Activated naive CD4-positive, alpha-beta T cell treated with anti-CD3 and anti-CD28 coated beads for 36 hours (primary cell): Measurements from ENCODE around the gene EGFL7. TPM values are rescaled to one million over a fixed set of nuclear protein-coding genes. Genes with fewer than 3 reads are reported as not detected.

Experiments
- CTCF ChIA-PET: fragments of 350-600 bp; sonication (Branson Sonifier 250); formaldehyde crosslinking; loops from one replicate; lab custom pipeline; 2021; ENCODE audit warnings: antibody characterized with exemption; lab: Charles Lee
- DNase-seq: peaks from one replicate; pipeline ENCODE4 v3.0.0-alpha.2; 2020
- H3K27ac Mint-ChIP-seq: one replicate; pipeline ENCODE4 v1.8.0; 2021; ENCODE audit warnings: mild to moderate bottlenecking, mixed read lengths
- H3K27me3 Mint-ChIP-seq: one replicate; pipeline ENCODE4 v1.8.0; 2021; ENCODE audit warnings: low read depth, mixed read lengths
- H3K36me3 Mint-ChIP-seq: one replicate; pipeline ENCODE4 v1.8.0; 2021; ENCODE audit warnings: low read depth, mixed read lengths
- H3K4me1 Mint-ChIP-seq: one replicate; pipeline ENCODE4 v1.8.0; 2021; ENCODE audit warnings: low read depth, mixed read lengths
- H3K4me3 Mint-ChIP-seq: one replicate; pipeline ENCODE4 v1.8.0; 2021; ENCODE audit warnings: mild to moderate bottlenecking, moderate library complexity, mixed read lengths
- H3K9me3 Mint-ChIP-seq: one replicate; pipeline ENCODE4 v1.8.0; 2021; ENCODE audit warnings: mixed read lengths
- intact Hi-C: fragments of 100-400 bp; cut with micrococcal nuclease; formaldehyde crosslinking; loops from one replicate; pipeline ENCODE4 v1.15.1; 2023
- total RNA-seq, 2 experiments: library from RNA; stranded (reverse); gene quantifications; one replicate each; pipeline ENCODE4 v1.2.3, GENCODE V29; 2021

The EGFL7 gene
- total RNA-seq, 2 experiments from 2014 or later = 0.25 to 0.52 TPM

- CTCF ChIA-PET = interaction anchor here (0.7 to 4.3 kb wide), 5 partner anchors 87 to 346 kb away, joined by 3 to 19 read pairs (median 3); no protein-coding TSS in a partner anchor
- peaks cover 15% of the 10 kb centered on the region for H3K27me3 Mint-ChIP-seq
- DNase-seq = no peak
- H3K36me3 Mint-ChIP-seq = no peaks in the 10 kb centered on the region
- H3K27ac Mint-ChIP-seq = no peak overlapping the region
- no peaks in the 10 kb centered on the region for H3K4me1 Mint-ChIP-seq
- H3K4me3 Mint-ChIP-seq = no peak overlapping the region
- intact Hi-C loops = no loop called here
- H3K9me3 Mint-ChIP-seq = no peaks in the 10 kb centered on the region
Measured at GRCh38 chr9:136642439-136642921, 20.2 kb upstream of the EGFL7 start.

GRCh38 chr9:136643596-136644342 lies 18.9 kb upstream of the EGFL7 start:
- Mint-ChIP-seq H3K9me3 (no peaks in the 10 kb centered on the region), H3K4me3 (no peak overlapping the region), H3K36me3 (no peaks in the 10 kb centered on the region), H3K27me3 (peaks cover 15% of the 10 kb centered on the region), H3K27ac (no peak overlapping the region), H3K4me1 (no peaks in the 10 kb centered on the region)
- CTCF ChIA-PET = interaction anchor here (0.6 to 4.3 kb wide), 7 partner anchors 9 to 1149 kb away, joined by 3 to 19 read pairs (median 3); no protein-coding TSS in a partner anchor
- no peak for DNase-seq
- intact Hi-C loops = loop anchor here (1.0 kb wide), 1 partner anchor 158 kb away; no protein-coding TSS in a partner anchor

GRCh38 chr9:136644343-136644592 lies 18.4 kb upstream of the EGFL7 start:
- H3K4me1 Mint-ChIP-seq = no peaks in the 10 kb centered on the region
- H3K27ac Mint-ChIP-seq = no peak overlapping the region
- no peaks in the 10 kb centered on the region for H3K36me3 Mint-ChIP-seq
- intact Hi-C loops = loop anchor here (1.0 kb wide), 1 partner anchor 159 kb away; no protein-coding TSS in a partner anchor
- CTCF ChIA-PET = interaction anchor here (1.1 to 4.3 kb wide), 3 partner anchors 13 to 159 kb away, joined by 5 to 19 read pairs (median 5); no protein-coding TSS in a partner anchor
- H3K4me3 Mint-ChIP-seq = no peak overlapping the region
- no peak for DNase-seq
- H3K9me3 Mint-ChIP-seq = no peaks in the 10 kb centered on the region
- peaks cover 15% of the 10 kb centered on the region for H3K27me3 Mint-ChIP-seq

- peaks cover 15% of the 10 kb centered on the region for H3K27me3 Mint-ChIP-seq
- H3K9me3 Mint-ChIP-seq = no peaks in the 10 kb centered on the region
- CTCF ChIA-PET = interaction anchor here (0.7 to 4.3 kb wide), 5 partner anchors 10 to 160 kb away, joined by 3 to 19 read pairs (median 5); no protein-coding TSS in a partner anchor
- DNase-seq = peak; percentile 72
- no peak overlapping the region for H3K27ac Mint-ChIP-seq
- H3K4me3 Mint-ChIP-seq = no peak overlapping the region
- H3K36me3 Mint-ChIP-seq = no peaks in the 10 kb centered on the region
- H3K4me1 Mint-ChIP-seq = no peaks in the 10 kb centered on the region
- intact Hi-C loops = loop anchor here (1.0 kb wide), 1 partner anchor 159 kb away; no protein-coding TSS in a partner anchor
Measured at GRCh38 chr9:136644593-136645351, 17.9 kb upstream of the EGFL7 start.

- no peaks in the 10 kb centered on the region for H3K36me3 Mint-ChIP-seq
- no peak overlapping the region for H3K4me3 Mint-ChIP-seq
- no peaks in the 10 kb centered on the region for H3K9me3 Mint-ChIP-seq
- intact Hi-C loops = no loop called here
- no peak overlapping the region for H3K27ac Mint-ChIP-seq
- no peaks in the 10 kb centered on the region for H3K4me1 Mint-ChIP-seq
- CTCF ChIA-PET = interaction anchor here (0.7 to 4.3 kb wide), 4 partner anchors 11 to 160 kb away, joined by 3 to 19 read pairs (median 4); no protein-coding TSS in a partner anchor
- DNase-seq = no peak
- H3K27me3 Mint-ChIP-seq = peaks cover 15% of the 10 kb centered on the region
Measured at GRCh38 chr9:136645352-136645902, 17.3 kb upstream of the EGFL7 start.

GRCh38 chr9:136645903-136646754 lies 16.6 kb upstream of the EGFL7 start:
- DNase-seq = no peak

GRCh38 chr9:136646827-136647711 lies 15.6 kb upstream of the EGFL7 start:
- CTCF ChIA-PET = interaction anchor here (1.6 kb wide), 1 partner anchor 161 kb away, joined by 8 read pairs; no protein-coding TSS in a partner anchor
- Mint-ChIP-seq H3K9me3 (no peaks in the 10 kb centered on the region), H3K36me3 (no peaks in the 10 kb centered on the region), H3K4me1 (no peaks in the 10 kb centered on the region), H3K27ac (no peak overlapping the region), H3K27me3 (peaks cover 15% of the 10 kb centered on the region), H3K4me3 (no peak overlapping the region)
- DNase-seq = no peak
- intact Hi-C loops = no loop called here

More at GRCh38 chr9:136645903-136646754, 16.6 kb upstream of the EGFL7 start:
- Mint-ChIP-seq H3K4me1 (no peaks in the 10 kb centered on the region), H3K9me3 (no peaks in the 10 kb centered on the region), H3K27me3 (peaks cover 15% of the 10 kb centered on the region), H3K4me3 (no peak overlapping the region), H3K27ac (no peak overlapping the region), H3K36me3 (no peaks in the 10 kb centered on the region)
- CTCF ChIA-PET = interaction anchor here (1.5 to 4.3 kb wide), 2 partner anchors 11 to 161 kb away, joined by 4 to 19 read pairs; no protein-coding TSS in a partner anchor
- intact Hi-C loops = no loop called here

- intact Hi-C loops = no loop called here
- peaks cover 11% of the 10 kb centered on the region for H3K27me3 Mint-ChIP-seq
- no peak for DNase-seq
- no peaks in the 10 kb centered on the region for H3K9me3 Mint-ChIP-seq
- no peaks in the 10 kb centered on the region for H3K4me1 Mint-ChIP-seq
- H3K36me3 Mint-ChIP-seq = no peaks in the 10 kb centered on the region
- H3K27ac Mint-ChIP-seq = no peak overlapping the region
- CTCF ChIA-PET = no interaction called here
- no peak overlapping the region for H3K4me3 Mint-ChIP-seq
Measured at GRCh38 chr9:136648751-136649150, 14.0 kb upstream of the EGFL7 start.

- CTCF ChIA-PET = interaction anchor here (0.7 to 1.2 kb wide), 2 partner anchors 122 to 164 kb away, joined by 3 to 4 read pairs; no protein-coding TSS in a partner anchor
- Mint-ChIP-seq H3K9me3 (no peaks in the 10 kb centered on the region), H3K4me3 (no peak overlapping the region), H3K4me1 (no peaks in the 10 kb centered on the region), H3K27ac (no peak overlapping the region), H3K36me3 (no peaks in the 10 kb centered on the region), H3K27me3 (peaks cover 12% of the 10 kb centered on the region)
- DNase-seq = no peak
- intact Hi-C loops = no loop called here
Measured at GRCh38 chr9:136650021-136650420, 12.7 kb upstream of the EGFL7 start.

- H3K27ac Mint-ChIP-seq = no peak overlapping the region
- H3K36me3 Mint-ChIP-seq = no peaks in the 10 kb centered on the region
- no peaks in the 10 kb centered on the region for H3K9me3 Mint-ChIP-seq
- CTCF ChIA-PET = interaction anchor here (0.7 kb wide), 1 partner anchor 1091 kb away, joined by 6 read pairs; no protein-coding TSS in a partner anchor
- peaks cover 18% of the 10 kb centered on the region for H3K27me3 Mint-ChIP-seq
- intact Hi-C loops = no loop called here
- no peak for DNase-seq
- H3K4me3 Mint-ChIP-seq = no peak overlapping the region
- H3K4me1 Mint-ChIP-seq = no peaks in the 10 kb centered on the region
Measured at GRCh38 chr9:136650648-136651047, 12.1 kb upstream of the EGFL7 start.
